ENCODE data around the gene AP5Z1.

Gene AP5Z1

GRCh38 chr7:4823441-4824119 lies 48.2 kb downstream of the AP5Z1 start:
- no peak for DNase-seq

GRCh38 chr7:4824120-4824775 lies 48.8 kb downstream of the AP5Z1 start:
- no peak for DNase-seq

GRCh38 chr7:4825081-4825480 lies 49.7 kb downstream of the AP5Z1 start:
- no peak for DNase-seq

- DNase-seq: no peak
Observed at GRCh38 chr7:4828720-4829383, 53.4 kb downstream of the AP5Z1 start.

GRCh38 chr7:4830176-4830575 lies 54.8 kb downstream of the AP5Z1 start:
- no peak for DNase-seq

- no peak for DNase-seq
Observed at GRCh38 chr7:4831723-4832495, 56.5 kb downstream of the AP5Z1 start.

- DNase-seq: no peak
Observed at GRCh38 chr7:4832711-4833110, 57.3 kb downstream of the AP5Z1 start.

- no peak for DNase-seq
Observed at GRCh38 chr7:4833176-4833575, 57.8 kb downstream of the AP5Z1 start.

- DNase-seq: no peak
Observed at GRCh38 chr7:4833691-4834600, 58.5 kb downstream of the AP5Z1 start.

GRCh38 chr7:4834601-4835397 lies 59.4 kb downstream of the AP5Z1 start:
- no peak for DNase-seq

GRCh38 chr7:4835398-4836205 lies 60.2 kb downstream of the AP5Z1 start:
- DNase-seq: no peak

- DNase-seq: no peak
Observed at GRCh38 chr7:4836206-4836661, 60.8 kb downstream of the AP5Z1 start.

- DNase-seq: no peak
Observed at GRCh38 chr7:4837041-4837802, 61.8 kb downstream of the AP5Z1 start.

- no peak for DNase-seq
Observed at GRCh38 chr7:4837803-4838625, 62.6 kb downstream of the AP5Z1 start.

- DNase-seq: no peak
Observed at GRCh38 chr7:4838626-4839334, 63.4 kb downstream of the AP5Z1 start.

- no peak for DNase-seq
Observed at GRCh38 chr7:4840079-4840501, 64.7 kb downstream of the AP5Z1 start.

Measured in activated CD4-positive, CD25-positive, alpha-beta regulatory T cell treated with anti-CD3 and anti-CD28 coated beads, Interleukin-2, amount 50 U/mL, for 72 hours (primary cell).